Activated gamma-delta T cell treated with anti-CD3 and anti-CD28 coated beads, Interleukin-2, amount 50 U/mL, for 16 hours (primary cell): ENCODE measurements around the gene UGT2A3.
"Not testable (repeated sequence)": the region's sequence is repeated elsewhere in the genome, so short reads cannot be mapped to it uniquely, and the experiment has no call there.

Experiments
- DNase-seq: peaks from one replicate; pipeline ENCODE4 v3.0.0-alpha.2; 2020; ENCODE audit warnings: low read depth

UGT2A3 gene

GRCh38 chr4:68951078-68951805 is at the start of gene UGT2A3:
UGT2A3 (minus strand) TSS chr4:68951804; CDS start chr4:68951760, 44 bp downstream.
- DNase-seq: no peak

- DNase-seq: no peak
Observed at GRCh38 chr4:68997040-68997439, 45.4 kb upstream of the UGT2A3 start.

GRCh38 chr4:68995292-68995691 is 43.7 kb upstream of the UGT2A3 start:
- no peak for DNase-seq

GRCh38 chr4:68987007-68987406 is 35.4 kb upstream of the UGT2A3 start:
- no peak for DNase-seq

GRCh38 chr4:68985442-68985841 is 33.8 kb upstream of the UGT2A3 start:
- DNase-seq: no peak

- no peak for DNase-seq
Observed at GRCh38 chr4:68984947-68985346, 33.3 kb upstream of the UGT2A3 start.

- no peak for DNase-seq
Observed at GRCh38 chr4:68963374-68963773, 11.8 kb upstream of the UGT2A3 start.

GRCh38 chr4:68962868-68963267 is 11.3 kb upstream of the UGT2A3 start:
- no peak for DNase-seq

- no peak for DNase-seq
Observed at GRCh38 chr4:68960294-68961163, 8.9 kb upstream of the UGT2A3 start.

- not testable (repeated sequence) for DNase-seq
Observed at GRCh38 chr4:68959085-68959484, 7.5 kb upstream of the UGT2A3 start.

- DNase-seq: no peak
Observed at GRCh38 chr4:68954126-68954525, 2.5 kb upstream of the UGT2A3 start.

GRCh38 chr4:68953056-68953596 is 1.5 kb upstream of the UGT2A3 start:
- DNase-seq: no peak

- no peak for DNase-seq
Observed at GRCh38 chr4:68951806-68952585, 392 bp upstream of the UGT2A3 start.

GRCh38 chr4:68950033-68950432 is 1.6 kb downstream of the UGT2A3 start:
- DNase-seq: no peak

- no peak for DNase-seq
Observed at GRCh38 chr4:68948985-68949384, 2.6 kb downstream of the UGT2A3 start.

GRCh38 chr4:68948044-68948743 is 3.4 kb downstream of the UGT2A3 start:
- no peak for DNase-seq

- DNase-seq: no peak
Observed at GRCh38 chr4:68929076-68929737, 22.4 kb downstream of the UGT2A3 start.

- DNase-seq: no peak
Observed at GRCh38 chr4:68927165-68927564, 24.4 kb downstream of the UGT2A3 start.

GRCh38 chr4:68922202-68922601 is 29.4 kb downstream of the UGT2A3 start:
- DNase-seq: not testable (repeated sequence)

- DNase-seq: no peak
Observed at GRCh38 chr4:68921051-68921450, 30.6 kb downstream of the UGT2A3 start.

GRCh38 chr4:68917016-68917415 is 34.6 kb downstream of the UGT2A3 start:
- DNase-seq: no peak
